Effector CD8-positive, alpha-beta T cell (primary cell): ENCODE data around the gene UGT1A6.

ENCODE experiments used
- DNase-seq: peaks from one replicate; lab custom pipeline; 2025; lab: John Stamatoyannopoulos, UW

Gene UGT1A6

DNA sequence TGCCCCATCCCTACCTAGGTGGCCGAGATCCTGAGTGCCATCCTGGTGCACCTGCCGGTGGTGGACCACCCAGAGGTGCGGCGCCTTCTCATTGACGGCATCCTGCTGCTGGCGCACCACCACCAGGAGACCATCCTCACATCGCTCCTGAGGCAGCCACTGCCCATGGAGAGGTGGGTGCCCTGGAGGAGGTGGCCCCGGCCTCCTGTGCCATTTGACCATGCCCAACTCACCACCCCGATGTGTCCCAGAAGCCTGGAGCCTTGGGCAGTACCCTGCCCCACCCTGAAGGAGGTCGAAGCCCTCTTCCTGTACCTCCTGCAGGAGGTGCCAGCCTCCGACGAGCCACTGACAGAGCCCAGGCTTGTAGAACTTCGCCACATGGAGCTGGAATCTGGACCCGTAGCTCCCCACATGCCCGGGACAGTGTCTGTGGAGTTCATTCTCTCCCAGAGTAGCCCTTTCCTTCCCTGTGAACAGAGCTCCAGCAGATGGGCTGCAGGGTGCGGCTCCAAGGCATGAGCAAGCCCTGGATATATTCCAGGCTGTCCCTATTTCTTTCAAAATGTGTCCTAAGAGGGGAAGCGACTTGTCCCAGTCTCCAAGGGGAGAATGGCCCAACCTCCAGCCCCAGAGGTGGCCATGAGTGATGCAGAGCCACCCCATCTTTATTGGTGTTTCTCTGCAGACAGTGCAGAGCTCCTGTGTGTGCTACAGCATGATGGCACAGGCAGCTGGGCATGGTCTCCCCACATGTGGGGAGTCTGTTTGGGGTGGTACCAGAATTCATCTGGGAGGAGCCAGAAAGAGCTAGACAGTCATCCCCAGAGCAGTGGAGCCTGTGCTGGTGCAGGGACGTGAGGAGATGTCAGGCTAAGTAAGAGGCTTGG, 127.4 kb downstream of the UGT1A6 start:
- no peak for DNase-seq

DNA sequence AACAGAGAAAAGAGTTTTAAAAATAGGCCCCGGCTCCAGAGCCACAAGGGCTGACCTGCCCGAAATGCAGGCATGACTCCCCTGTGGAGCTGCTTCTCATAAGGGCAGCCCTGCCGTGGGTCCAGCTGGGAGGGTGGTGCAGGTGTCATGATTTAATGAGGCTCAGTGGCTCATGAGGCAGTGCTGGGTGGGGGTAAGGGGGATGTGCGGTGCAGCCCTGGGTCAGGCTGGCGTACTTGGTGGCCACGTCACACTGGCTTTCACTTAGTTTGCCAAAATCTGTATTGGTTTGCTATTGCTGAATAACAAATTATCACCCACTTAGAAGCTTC, 128.1 kb downstream of the UGT1A6 start:
- DNase-seq, result no peak

DNA sequence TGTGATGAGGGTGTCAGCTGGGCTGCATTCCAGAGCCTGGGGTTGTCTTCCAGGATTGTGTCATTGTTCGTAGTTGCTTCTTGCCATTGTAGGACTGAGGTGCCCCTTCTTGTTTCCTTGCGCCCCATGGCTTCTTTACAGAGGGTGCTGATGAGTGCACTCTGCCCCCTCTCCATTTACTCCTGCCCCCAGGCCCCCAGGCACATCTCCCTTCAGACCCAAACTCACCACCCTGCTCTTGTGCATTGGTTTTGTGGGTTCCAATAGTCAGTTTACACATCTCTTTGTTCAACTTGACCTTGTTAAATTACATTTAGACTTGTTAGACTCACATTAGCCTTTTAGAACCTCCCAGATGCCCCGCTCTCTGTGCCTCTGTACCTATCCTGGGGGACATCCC, 128.5 kb downstream of the UGT1A6 start:
- DNase-seq, result no peak

DNA sequence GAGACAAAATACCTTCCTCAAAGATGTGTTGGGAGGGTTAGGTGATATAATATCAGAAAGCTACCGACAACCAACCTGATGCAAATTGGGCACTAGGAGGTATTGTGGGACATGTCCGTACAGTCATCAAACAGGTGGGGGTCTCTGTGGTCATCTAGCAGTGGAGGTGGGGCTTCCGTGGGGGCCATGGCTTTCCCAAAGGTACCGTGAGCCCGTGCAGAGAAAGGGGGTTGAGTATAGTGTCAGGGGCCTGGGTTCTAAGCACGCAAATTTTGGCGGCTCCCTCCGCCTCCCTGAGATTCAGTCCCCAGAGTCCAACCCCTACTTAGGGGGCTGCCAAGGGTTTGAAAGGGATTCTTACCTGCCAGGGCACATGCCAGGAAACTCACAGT, 129.0 kb downstream of the UGT1A6 start:
- DNase-seq, result no peak

DNA sequence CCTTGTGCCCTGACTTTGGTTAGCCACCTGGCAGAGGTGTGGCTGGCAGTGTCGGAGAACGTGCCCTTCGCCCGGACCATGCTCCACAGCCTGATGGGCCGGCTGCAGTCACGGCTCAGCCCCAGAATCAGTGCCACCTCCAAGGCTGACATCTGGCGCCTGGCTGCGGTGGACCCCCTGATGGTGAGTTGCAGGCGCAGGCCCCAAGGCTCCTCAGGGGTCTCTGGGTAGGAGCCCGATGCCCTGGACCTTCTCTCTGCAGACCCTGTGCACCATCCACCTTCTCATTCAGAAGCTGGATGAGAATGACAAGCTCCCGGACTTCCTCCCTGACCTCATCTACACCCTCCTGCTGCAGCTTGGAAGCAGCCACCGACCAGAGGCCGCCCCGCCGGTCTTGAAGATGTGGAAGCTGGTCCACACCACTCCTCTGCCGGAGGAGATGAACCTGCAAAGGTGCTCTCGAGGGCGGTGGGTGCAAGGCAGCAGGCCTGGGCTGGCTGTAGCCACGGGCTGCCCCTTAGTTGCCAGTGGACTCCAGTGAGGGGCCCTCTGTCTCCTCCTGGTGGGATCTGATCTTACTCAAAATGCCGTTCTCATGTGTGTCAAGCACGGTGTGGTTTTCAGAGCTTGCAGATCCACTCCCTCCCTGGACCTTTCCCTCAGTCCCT, 129.5 kb downstream of the UGT1A6 start:
- DNase-seq, result no peak
